ENCODE measurements around the gene SYNJ2.

SYNJ2 gene

GRCh38 chr6:157999168-158000051, 17.7 kb downstream of the SYNJ2 start:
- DNase-seq = no peak

GRCh38 chr6:158000530-158001307, 19.1 kb downstream of the SYNJ2 start:
- DNase-seq = no peak

- no peak for DNase-seq
Measured at GRCh38 chr6:158002249-158002950, 20.7 kb downstream of the SYNJ2 start.

GRCh38 chr6:158002951-158003853, 21.5 kb downstream of the SYNJ2 start:
- peak; percentile 35 for DNase-seq

- no peak for DNase-seq
Measured at GRCh38 chr6:158003910-158004700, 22.4 kb downstream of the SYNJ2 start.

GRCh38 chr6:158004701-158005095, 23.0 kb downstream of the SYNJ2 start:
- DNase-seq = no peak

GRCh38 chr6:158005626-158006180, 24.0 kb downstream of the SYNJ2 start:
- DNase-seq = no peak

GRCh38 chr6:158006331-158006730, 24.7 kb downstream of the SYNJ2 start:
- no peak for DNase-seq

- no peak for DNase-seq
Measured at GRCh38 chr6:158006821-158007570, 25.3 kb downstream of the SYNJ2 start.

- DNase-seq = peak; percentile 16
Measured at GRCh38 chr6:158008864-158009113, 27.1 kb downstream of the SYNJ2 start.

GRCh38 chr6:158009114-158009891, 27.6 kb downstream of the SYNJ2 start:
- peak; percentile 49 for DNase-seq

- DNase-seq = no peak
Measured at GRCh38 chr6:158009935-158010585, 28.4 kb downstream of the SYNJ2 start.

- DNase-seq = no peak
Measured at GRCh38 chr6:158010591-158011477, 29.2 kb downstream of the SYNJ2 start.

GRCh38 chr6:158011478-158011920, 29.8 kb downstream of the SYNJ2 start:
- no peak for DNase-seq

- no peak for DNase-seq
Measured at GRCh38 chr6:158011980-158012566, 30.4 kb downstream of the SYNJ2 start.

GRCh38 chr6:158013904-158014504, 32.3 kb downstream of the SYNJ2 start:
- DNase-seq = no peak

GRCh38 chr6:158014505-158015187, 33.0 kb downstream of the SYNJ2 start:
- peak; percentile 22 for DNase-seq
